ENCODE measurements around the gene CD72. TPM values are rescaled to one million over a fixed set of nuclear protein-coding genes. Genes with fewer than 3 reads are reported as not detected.

CD72 gene
- total RNA-seq = 1 to 10 TPM; 1.8 to 4.5 (median 3.9) TPM

- Mint-ChIP-seq H3K9me3 (no peaks in the 10 kb centered on the region), H3K4me3 (peak within 1 kb of the TSS; percentile 82), H3K4me1 (ENCODE audit: low read depth) (peaks cover 52% of the 10 kb centered on the region), H3K27me3 (ENCODE audit: low read depth) (no peaks in the 10 kb centered on the region), H3K36me3 (ENCODE audit: insufficient read depth) (no peaks in the 10 kb centered on the region)
- DNase-seq (no peak), ATAC-seq (no peak)
These were observed at the start of gene CD72 for GRCh38 chr9:35618325-35618727. CD72 (minus strand) TSS chr9:35618413; CDS start chr9:35618303, 110 bp downstream.

- H3K4me1 Mint-ChIP-seq (ENCODE audit: low read depth) = peaks cover 25% of the 10 kb centered on the region
- H3K9me3 Mint-ChIP-seq = no peaks in the 10 kb centered on the region
- ATAC-seq = no peak
These were observed 49.7 kb upstream of the CD72 start for GRCh38 chr9:35667939-35668338.

GRCh38 chr9:35666549-35666948, 48.3 kb upstream of the CD72 start:
- H3K36me3 Mint-ChIP-seq (ENCODE audit: insufficient read depth) = peaks cover 3% of the 10 kb centered on the region
- H3K9me3 Mint-ChIP-seq = no peaks in the 10 kb centered on the region
- DNase-seq = no peak
- no peak overlapping the region for H3K4me3 Mint-ChIP-seq
- ATAC-seq = no peak
- H3K4me1 Mint-ChIP-seq (ENCODE audit: low read depth) = peaks cover 37% of the 10 kb centered on the region
- no peaks in the 10 kb centered on the region for H3K27me3 Mint-ChIP-seq (ENCODE audit: low read depth)

More at GRCh38 chr9:35667939-35668338, 49.7 kb upstream of the CD72 start:
- H3K36me3 Mint-ChIP-seq (ENCODE audit: insufficient read depth) = no peaks in the 10 kb centered on the region
- no peak for DNase-seq
- no peaks in the 10 kb centered on the region for H3K27me3 Mint-ChIP-seq (ENCODE audit: low read depth)
- no peak overlapping the region for H3K4me3 Mint-ChIP-seq

- H3K4me3 Mint-ChIP-seq = peak overlapping the region; percentile 51
- H3K36me3 Mint-ChIP-seq (ENCODE audit: insufficient read depth) = peaks cover 3% of the 10 kb centered on the region
- no peaks in the 10 kb centered on the region for H3K9me3 Mint-ChIP-seq
- H3K4me1 Mint-ChIP-seq (ENCODE audit: low read depth) = peaks cover 41% of the 10 kb centered on the region
- no peaks in the 10 kb centered on the region for H3K27me3 Mint-ChIP-seq (ENCODE audit: low read depth)
- DNase-seq = no peak
- ATAC-seq = no peak
These were observed 47.8 kb upstream of the CD72 start for GRCh38 chr9:35666045-35666444.

GRCh38 chr9:35665471-35665818, 47.2 kb upstream of the CD72 start:
- H3K9me3 Mint-ChIP-seq = no peaks in the 10 kb centered on the region
- peaks cover 47% of the 10 kb centered on the region for H3K4me1 Mint-ChIP-seq (ENCODE audit: low read depth)
- peak overlapping the region; percentile 79 for H3K4me3 Mint-ChIP-seq
- no peak for DNase-seq
- H3K27me3 Mint-ChIP-seq (ENCODE audit: low read depth) = no peaks in the 10 kb centered on the region
- no peak for ATAC-seq
- peaks cover 8% of the 10 kb centered on the region for H3K36me3 Mint-ChIP-seq (ENCODE audit: insufficient read depth)

- no peaks in the 10 kb centered on the region for H3K27me3 Mint-ChIP-seq (ENCODE audit: low read depth)
- peaks cover 53% of the 10 kb centered on the region for H3K4me1 Mint-ChIP-seq (ENCODE audit: low read depth)
These were observed 46.6 kb upstream of the CD72 start, which contains the start of gene ARHGEF39 for GRCh38 chr9:35664531-35665470. ARHGEF39 (minus strand) TSS chr9:35665195; CDS start chr9:35665169, 26 bp downstream.

GRCh38 chr9:35662437-35662836, 44.2 kb upstream of the CD72 start:
- peaks cover 69% of the 10 kb centered on the region for H3K4me1 Mint-ChIP-seq (ENCODE audit: low read depth)
- H3K27me3 Mint-ChIP-seq (ENCODE audit: low read depth) = peaks cover 3% of the 10 kb centered on the region
- no peak overlapping the region for H3K4me3 Mint-ChIP-seq
- no peak for DNase-seq
- H3K36me3 Mint-ChIP-seq (ENCODE audit: insufficient read depth) = peaks cover 10% of the 10 kb centered on the region
- peaks cover 3% of the 10 kb centered on the region for H3K9me3 Mint-ChIP-seq
- no peak for ATAC-seq

More at GRCh38 chr9:35664531-35665470, 46.6 kb upstream of the CD72 start, which contains the start of gene ARHGEF39:
- DNase-seq = peak; percentile 20
- ATAC-seq = peak; percentile 85 to 92
- H3K4me3 Mint-ChIP-seq = peak within 1 kb of the TSS; percentile 79
- no peaks in the 10 kb centered on the region for H3K9me3 Mint-ChIP-seq
- peaks cover 8% of the 10 kb centered on the region for H3K36me3 Mint-ChIP-seq (ENCODE audit: insufficient read depth)

GRCh38 chr9:35661756-35662350, 43.6 kb upstream of the CD72 start:
- DNase-seq = no peak
- peak overlapping the region; percentile 15 for H3K4me3 Mint-ChIP-seq
- H3K4me1 Mint-ChIP-seq (ENCODE audit: low read depth) = peaks cover 75% of the 10 kb centered on the region
- peaks cover 3% of the 10 kb centered on the region for H3K27me3 Mint-ChIP-seq (ENCODE audit: low read depth)
- H3K9me3 Mint-ChIP-seq = peaks cover 3% of the 10 kb centered on the region
- peaks cover 10% of the 10 kb centered on the region for H3K36me3 Mint-ChIP-seq (ENCODE audit: insufficient read depth)
- no peak for ATAC-seq

GRCh38 chr9:35660966-35661415, 42.8 kb upstream of the CD72 start:
- H3K27me3 Mint-ChIP-seq (ENCODE audit: low read depth) = peaks cover 3% of the 10 kb centered on the region
- H3K36me3 Mint-ChIP-seq (ENCODE audit: insufficient read depth) = peaks cover 10% of the 10 kb centered on the region
- H3K9me3 Mint-ChIP-seq = peaks cover 3% of the 10 kb centered on the region
- DNase-seq (no peak), ATAC-seq (no peak)
- peaks cover 78% of the 10 kb centered on the region for H3K4me1 Mint-ChIP-seq (ENCODE audit: low read depth)
- H3K4me3 Mint-ChIP-seq = peak overlapping the region; percentile 11

GRCh38 chr9:35659340-35659739, 41.1 kb upstream of the CD72 start:
- peaks cover 71% of the 10 kb centered on the region for H3K4me1 Mint-ChIP-seq (ENCODE audit: low read depth)

GRCh38 chr9:35658968-35659220, 40.7 kb upstream of the CD72 start:
- Mint-ChIP-seq H3K36me3 (ENCODE audit: insufficient read depth) (peaks cover 10% of the 10 kb centered on the region), H3K4me1 (ENCODE audit: low read depth) (peaks cover 70% of the 10 kb centered on the region), H3K27me3 (ENCODE audit: low read depth) (peaks cover 3% of the 10 kb centered on the region), H3K4me3 (peak overlapping the region; percentile 87), H3K9me3 (peaks cover 3% of the 10 kb centered on the region)
- ATAC-seq (no peak), DNase-seq (no peak)

More at GRCh38 chr9:35659340-35659739, 41.1 kb upstream of the CD72 start:
- ATAC-seq = no peak
- Mint-ChIP-seq H3K9me3 (peaks cover 3% of the 10 kb centered on the region), H3K27me3 (ENCODE audit: low read depth) (peaks cover 3% of the 10 kb centered on the region), H3K36me3 (ENCODE audit: insufficient read depth) (peaks cover 10% of the 10 kb centered on the region), H3K4me3 (peak overlapping the region; percentile 87)
- no peak for DNase-seq

GRCh38 chr9:35658137-35658967, 40.1 kb upstream of the CD72 start, which contains the start of gene CCDC107:
CCDC107 (plus strand) TSS chr9:35658292; CDS start chr9:35658380, 88 bp downstream.
- peaks cover 68% of the 10 kb centered on the region for H3K4me1 Mint-ChIP-seq (ENCODE audit: low read depth)
- peak; percentile 77 for DNase-seq
- peaks cover 3% of the 10 kb centered on the region for H3K27me3 Mint-ChIP-seq (ENCODE audit: low read depth)
- H3K9me3 Mint-ChIP-seq = peaks cover 3% of the 10 kb centered on the region
- H3K4me3 Mint-ChIP-seq = peak within 1 kb of the TSS; percentile 87
- ATAC-seq = peak; percentile 61 to 65
- peaks cover 10% of the 10 kb centered on the region for H3K36me3 Mint-ChIP-seq (ENCODE audit: insufficient read depth)

GRCh38 chr9:35657546-35658136, 39.4 kb upstream of the CD72 start, which contains the start of gene RMRP:
RMRP (minus strand) TSS chr9:35658019.
- Mint-ChIP-seq H3K27me3 (ENCODE audit: low read depth) (peaks cover 3% of the 10 kb centered on the region), H3K36me3 (ENCODE audit: insufficient read depth) (peaks cover 10% of the 10 kb centered on the region), H3K4me1 (ENCODE audit: low read depth) (peaks cover 61% of the 10 kb centered on the region), H3K9me3 (peaks cover 3% of the 10 kb centered on the region), H3K4me3 (peak within 1 kb of the TSS; percentile 87)
- ATAC-seq (peak; percentile 92 to 94), DNase-seq (peak; percentile 92)
